Measurements from ENCODE around the gene CLDN8. TPM values are rescaled to one million over a fixed set of nuclear protein-coding genes. Genes with fewer than 3 reads are reported as not detected.

Gene CLDN8
- total RNA-seq, 5 donors from 2014 or later (not counting 1 experiment from before 2014, with no cell fraction given), result not detected

GRCh38 chr21:30248844-30249243 lies 32.9 kb upstream of the CLDN8 start:
- Histone ChIP-seq H3K9me3 (no peaks in the 10 kb centered on the region), H3K4me3 (ENCODE audit: control insufficient read depth in 1 of 2, extremely low read depth in 1 of 2, low read length in 1 of 2) (no peak overlapping the region), H3K4me1 (ENCODE audit: control insufficient read depth in 1 of 2, extremely low read depth in 1 of 2, insufficient read depth in 2 of 2, low read length in 2 of 2) (no peaks in the 10 kb centered on the region), H3K27me3 (replicated peaks in 1 of 2; ENCODE audit: control insufficient read depth in 2 of 2, extremely low read depth in 1 of 2, insufficient read depth in 2 of 2, low read length in 1 of 2) (no peaks in the 10 kb centered on the region), H3K36me3 (ENCODE audit: control insufficient read depth in 2 of 2, extremely low read depth in 1 of 2, insufficient read depth in 1 of 2, low read length in 1 of 2) (no peaks in the 10 kb centered on the region), H3K27ac (ENCODE audit: low read length) (no peak overlapping the region)
- DNase-seq, result no peak
- POLR2A ChIA-PET, result no interaction called here
- H3K4me3 Mint-ChIP-seq, result no peak overlapping the region
- CTCF ChIA-PET, result interaction anchor here in 1 of 2 donors (0.5 kb wide), 1 partner anchor 772 kb away, joined by 4 read pairs; no protein-coding TSS in a partner anchor
- no peak for ATAC-seq (replicated peaks in 1 of 4)
- no peak overlapping the region for H3K27ac Mint-ChIP-seq
- H3K4me1 Mint-ChIP-seq, result no peaks in the 10 kb centered on the region
- H3K36me3 Mint-ChIP-seq, result no peaks in the 10 kb centered on the region
- 92% methylated on average over 8 of the region's 9 CpGs for WGBS (ENCODE audit: insufficient coverage)
- no peaks in the 10 kb centered on the region for H3K27me3 Mint-ChIP-seq
- H3K9me3 Mint-ChIP-seq, result peaks cover 0 to 4% (median 0%) of the 10 kb centered on the region in 3 donors

GRCh38 chr21:30245061-30245460 lies 29.2 kb upstream of the CLDN8 start:
- H3K27ac ChIP-seq (ENCODE audit: low read length), result no peak overlapping the region
- H3K27me3 Mint-ChIP-seq, result peaks cover 3 to 6% of the 10 kb centered on the region in 2 donors
- no peaks in the 10 kb centered on the region for H3K9me3 ChIP-seq
- no peaks in the 10 kb centered on the region for H3K36me3 ChIP-seq (ENCODE audit: control insufficient read depth in 2 of 2, extremely low read depth in 1 of 2, insufficient read depth in 1 of 2, low read length in 1 of 2)
- peaks cover 0 to 2% (median 0%) of the 10 kb centered on the region in 3 donors for H3K9me3 Mint-ChIP-seq
- H3K4me1 ChIP-seq (ENCODE audit: control insufficient read depth in 1 of 2, extremely low read depth in 1 of 2, insufficient read depth in 2 of 2, low read length in 2 of 2), result no peaks in the 10 kb centered on the region
- H3K36me3 Mint-ChIP-seq, result no peaks in the 10 kb centered on the region
- H3K4me3 ChIP-seq (ENCODE audit: control insufficient read depth in 1 of 2, extremely low read depth in 1 of 2, low read length in 1 of 2), result no peak overlapping the region
- DNase-seq (no peak), ATAC-seq (replicated peaks in 1 of 4) (no peak)
- ChIA-PET CTCF (no interaction called here), POLR2A (interaction anchor here in 1 of 2 donors (0.6 kb wide), 1 partner anchor 930 kb away, joined by 8 read pairs; no protein-coding TSS in a partner anchor)
- H3K4me1 Mint-ChIP-seq, result no peaks in the 10 kb centered on the region
- no peak overlapping the region for H3K4me3 Mint-ChIP-seq
- no peak overlapping the region for H3K27ac Mint-ChIP-seq
- H3K27me3 ChIP-seq (replicated peaks in 1 of 2; ENCODE audit: control insufficient read depth in 2 of 2, extremely low read depth in 1 of 2, insufficient read depth in 2 of 2, low read length in 1 of 2), result no peaks in the 10 kb centered on the region

DNA sequence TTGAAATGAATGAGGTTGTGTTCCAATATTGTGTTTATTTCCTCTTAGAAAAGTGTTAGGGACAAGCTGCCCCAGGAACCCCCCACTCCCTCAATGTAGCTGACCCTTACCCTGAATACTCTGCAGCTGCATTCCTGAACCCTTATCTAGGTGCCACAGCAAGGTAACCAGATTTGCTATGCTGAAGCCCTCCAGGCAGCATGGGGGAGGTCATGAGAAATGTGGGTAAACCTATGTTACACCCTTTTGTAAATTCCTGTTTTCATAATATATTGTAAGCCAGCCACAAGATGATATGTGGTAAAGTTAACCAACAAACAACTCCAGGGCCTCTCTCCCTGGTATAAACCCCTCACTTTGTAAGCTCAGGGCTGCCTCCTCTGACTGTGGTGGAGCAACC lies 27.8 kb upstream of the CLDN8 start:
- H3K36me3 ChIP-seq (ENCODE audit: control insufficient read depth in 2 of 2, extremely low read depth in 1 of 2, insufficient read depth in 1 of 2, low read length in 1 of 2), result no peaks in the 10 kb centered on the region
- ATAC-seq (replicated peaks in 1 of 4), result no peak
- H3K4me1 ChIP-seq (ENCODE audit: control insufficient read depth in 1 of 2, extremely low read depth in 1 of 2, insufficient read depth in 2 of 2, low read length in 2 of 2), result no peaks in the 10 kb centered on the region
- no peaks in the 10 kb centered on the region for H3K9me3 Mint-ChIP-seq
- H3K4me3 ChIP-seq (ENCODE audit: control insufficient read depth in 1 of 2, extremely low read depth in 1 of 2, low read length in 1 of 2), result no peak overlapping the region
- CTCF ChIA-PET, result no interaction called here
- no peaks in the 10 kb centered on the region for H3K9me3 ChIP-seq
- H3K27me3 ChIP-seq (replicated peaks in 1 of 2; ENCODE audit: control insufficient read depth in 2 of 2, extremely low read depth in 1 of 2, insufficient read depth in 2 of 2, low read length in 1 of 2), result no peaks in the 10 kb centered on the region
- POLR2A ChIA-PET, result no interaction called here
- no peak overlapping the region for H3K27ac Mint-ChIP-seq
- H3K27ac ChIP-seq (ENCODE audit: low read length), result no peak overlapping the region
- no peak overlapping the region for H3K4me3 Mint-ChIP-seq
- H3K27me3 Mint-ChIP-seq, result peaks cover 3 to 6% of the 10 kb centered on the region in 2 donors
- DNase-seq, result no peak
- no peaks in the 10 kb centered on the region for H3K36me3 Mint-ChIP-seq
- H3K4me1 Mint-ChIP-seq, result no peaks in the 10 kb centered on the region

GRCh38 chr21:30240661-30241060 lies 24.8 kb upstream of the CLDN8 start:
- no peaks in the 10 kb centered on the region for H3K36me3 ChIP-seq (ENCODE audit: control insufficient read depth in 2 of 2, extremely low read depth in 1 of 2, insufficient read depth in 1 of 2, low read length in 1 of 2)
- H3K36me3 Mint-ChIP-seq, result no peaks in the 10 kb centered on the region
- H3K27ac ChIP-seq (ENCODE audit: low read length), result no peak overlapping the region
- no peaks in the 10 kb centered on the region for H3K4me1 Mint-ChIP-seq
- H3K4me3 ChIP-seq (ENCODE audit: control insufficient read depth in 1 of 2, extremely low read depth in 1 of 2, low read length in 1 of 2), result no peak overlapping the region
- H3K27ac Mint-ChIP-seq, result no peak overlapping the region
- H3K9me3 Mint-ChIP-seq, result no peaks in the 10 kb centered on the region
- no peaks in the 10 kb centered on the region for H3K9me3 ChIP-seq
- H3K27me3 ChIP-seq (replicated peaks in 1 of 2; ENCODE audit: control insufficient read depth in 2 of 2, extremely low read depth in 1 of 2, insufficient read depth in 2 of 2, low read length in 1 of 2), result no peaks in the 10 kb centered on the region
- ChIA-PET CTCF (interaction anchor here in 1 of 2 donors (0.7 kb wide), 1 partner anchor 863 kb away, joined by 3 read pairs; no protein-coding TSS in a partner anchor), POLR2A (no interaction called here)
- H3K4me1 ChIP-seq (ENCODE audit: control insufficient read depth in 1 of 2, extremely low read depth in 1 of 2, insufficient read depth in 2 of 2, low read length in 2 of 2), result no peaks in the 10 kb centered on the region
- no peak for ATAC-seq (replicated peaks in 1 of 4)
- 67% methylated on average over 1 of the region's 3 CpGs for WGBS (ENCODE audit: insufficient coverage)
- no peak overlapping the region for H3K4me3 Mint-ChIP-seq
- H3K27me3 Mint-ChIP-seq, result peaks cover 3 to 6% of the 10 kb centered on the region in 2 donors
- no peak for DNase-seq

- peaks cover 3 to 6% of the 10 kb centered on the region in 2 donors for H3K27me3 Mint-ChIP-seq
- H3K4me1 Mint-ChIP-seq, result no peaks in the 10 kb centered on the region
- H3K27ac Mint-ChIP-seq, result no peak overlapping the region
- no peaks in the 10 kb centered on the region for H3K36me3 Mint-ChIP-seq
- CTCF ChIA-PET, result no interaction called here
- H3K9me3 Mint-ChIP-seq, result no peaks in the 10 kb centered on the region
- POLR2A ChIA-PET, result no interaction called here
- DNase-seq (no peak), ATAC-seq (replicated peaks in 1 of 4) (no peak)
- H3K9me3 ChIP-seq, result no peaks in the 10 kb centered on the region
- no peaks in the 10 kb centered on the region for H3K27me3 ChIP-seq (replicated peaks in 1 of 2; ENCODE audit: control insufficient read depth in 2 of 2, extremely low read depth in 1 of 2, insufficient read depth in 2 of 2, low read length in 1 of 2)
- no peaks in the 10 kb centered on the region for H3K4me1 ChIP-seq (ENCODE audit: control insufficient read depth in 1 of 2, extremely low read depth in 1 of 2, insufficient read depth in 2 of 2, low read length in 2 of 2)
- WGBS (ENCODE audit: insufficient coverage), result no CpG with 5 or more reads among the region's 1 CpG
- H3K4me3 ChIP-seq (ENCODE audit: control insufficient read depth in 1 of 2, extremely low read depth in 1 of 2, low read length in 1 of 2), result no peak overlapping the region
- H3K4me3 Mint-ChIP-seq, result no peak overlapping the region
- no peaks in the 10 kb centered on the region for H3K36me3 ChIP-seq (ENCODE audit: control insufficient read depth in 2 of 2, extremely low read depth in 1 of 2, insufficient read depth in 1 of 2, low read length in 1 of 2)
- H3K27ac ChIP-seq (ENCODE audit: low read length), result no peak overlapping the region
These were observed 22.3 kb upstream of the CLDN8 start for GRCh38 chr21:30238168-30238567.

DNA sequence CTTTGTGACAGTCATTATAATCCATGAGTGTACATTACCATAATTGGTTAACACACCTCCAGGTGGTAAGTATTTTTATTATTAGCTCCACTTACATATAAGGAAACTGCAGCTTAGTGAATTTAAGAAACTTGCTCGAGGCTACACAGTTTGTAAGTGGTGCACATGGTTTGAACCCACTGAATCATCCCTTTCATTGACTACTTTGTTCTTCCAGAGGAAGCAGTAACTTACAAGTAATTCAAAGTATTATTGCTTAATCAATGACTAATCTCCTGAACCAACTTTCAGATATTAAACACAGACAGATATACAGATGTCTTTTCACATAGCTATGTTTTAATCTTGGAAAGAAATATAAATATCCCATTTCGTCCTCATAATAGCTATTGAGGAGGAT lies 18.7 kb upstream of the CLDN8 start:
- H3K4me1 ChIP-seq (ENCODE audit: control insufficient read depth in 1 of 2, extremely low read depth in 1 of 2, insufficient read depth in 2 of 2, low read length in 2 of 2), result no peaks in the 10 kb centered on the region
- Mint-ChIP-seq H3K9me3 (peaks cover 0 to 5% (median 4%) of the 10 kb centered on the region in 3 donors), H3K36me3 (no peaks in the 10 kb centered on the region), H3K27ac (no peak overlapping the region), H3K4me1 (no peaks in the 10 kb centered on the region), H3K4me3 (no peak overlapping the region), H3K27me3 (no peaks in the 10 kb centered on the region)
- no peaks in the 10 kb centered on the region for H3K36me3 ChIP-seq (ENCODE audit: control insufficient read depth in 2 of 2, extremely low read depth in 1 of 2, insufficient read depth in 1 of 2, low read length in 1 of 2)
- DNase-seq, result no peak
- no peaks in the 10 kb centered on the region for H3K9me3 ChIP-seq
- H3K27ac ChIP-seq (ENCODE audit: low read length), result no peak overlapping the region
- WGBS (ENCODE audit: insufficient coverage), result no CpG with 5 or more reads among the region's 2 CpGs
- no peak for ATAC-seq (replicated peaks in 1 of 4)
- H3K27me3 ChIP-seq (replicated peaks in 1 of 2; ENCODE audit: control insufficient read depth in 2 of 2, extremely low read depth in 1 of 2, insufficient read depth in 2 of 2, low read length in 1 of 2), result no peaks in the 10 kb centered on the region
- POLR2A ChIA-PET, result no interaction called here
- CTCF ChIA-PET, result interaction anchor here in 1 of 2 donors (0.7 kb wide), 1 partner anchor 713 kb away, joined by 3 read pairs; no protein-coding TSS in a partner anchor
- H3K4me3 ChIP-seq (ENCODE audit: control insufficient read depth in 1 of 2, extremely low read depth in 1 of 2, low read length in 1 of 2), result no peak overlapping the region

GRCh38 chr21:30234050-30234449 lies 18.2 kb upstream of the CLDN8 start:
- no peaks in the 10 kb centered on the region for H3K36me3 ChIP-seq (ENCODE audit: control insufficient read depth in 2 of 2, extremely low read depth in 1 of 2, insufficient read depth in 1 of 2, low read length in 1 of 2)
- no peak overlapping the region for H3K27ac Mint-ChIP-seq
- ChIA-PET POLR2A (no interaction called here), CTCF (no interaction called here)
- no peak for DNase-seq
- no CpG with 5 or more reads among the region's 3 CpGs for WGBS (ENCODE audit: insufficient coverage)
- no peaks in the 10 kb centered on the region for H3K4me1 ChIP-seq (ENCODE audit: control insufficient read depth in 1 of 2, extremely low read depth in 1 of 2, insufficient read depth in 2 of 2, low read length in 2 of 2)
- H3K9me3 Mint-ChIP-seq, result peaks cover 0 to 5% (median 4%) of the 10 kb centered on the region in 3 donors
- H3K4me3 ChIP-seq (ENCODE audit: control insufficient read depth in 1 of 2, extremely low read depth in 1 of 2, low read length in 1 of 2), result no peak overlapping the region
- no peak for ATAC-seq (replicated peaks in 1 of 4)
- no peaks in the 10 kb centered on the region for H3K4me1 Mint-ChIP-seq
- H3K27ac ChIP-seq (ENCODE audit: low read length), result no peak overlapping the region
- H3K36me3 Mint-ChIP-seq, result no peaks in the 10 kb centered on the region
- no peaks in the 10 kb centered on the region for H3K27me3 Mint-ChIP-seq
- no peaks in the 10 kb centered on the region for H3K9me3 ChIP-seq
- H3K4me3 Mint-ChIP-seq, result no peak overlapping the region
- H3K27me3 ChIP-seq (replicated peaks in 1 of 2; ENCODE audit: control insufficient read depth in 2 of 2, extremely low read depth in 1 of 2, insufficient read depth in 2 of 2, low read length in 1 of 2), result no peaks in the 10 kb centered on the region
